Measurements from ENCODE around the gene SLC35B3. TPM values are rescaled to one million over a fixed set of nuclear protein-coding genes. Genes with fewer than 3 reads are reported as not detected.
"Not testable (repeated sequence)": the region's sequence is repeated elsewhere in the genome, so short reads cannot be mapped to it uniquely, and the experiment has no call there.

The SLC35B3 gene
- polyA plus RNA-seq, 1 donor from 2014 or later = 22.0 TPM

GRCh38 chr6:8415280-8415679 is 20.1 kb downstream of the SLC35B3 start:
- no peaks in the 10 kb centered on the region for H3K79me2 ChIP-seq (replicated peaks; ENCODE audit: insufficient read depth, low read length)
- no peaks in the 10 kb centered on the region for H4K20me1 ChIP-seq (ENCODE audit: insufficient read depth)
- H3K36me3 ChIP-seq (ENCODE audit: insufficient read depth, low read length) = peaks cover 35% of the 10 kb centered on the region
- no peaks in the 10 kb centered on the region for H3F3A ChIP-seq (ENCODE audit: insufficient read depth, low read length, poor library complexity, severe bottlenecking)
- H2AFZ ChIP-seq (ENCODE audit: low read depth, low read length) = no peak overlapping the region
- no peak overlapping the region for H3K27ac ChIP-seq (ENCODE audit: low read length)
- H3K27me3 ChIP-seq (ENCODE audit: insufficient read depth, low read depth, low read length) = no peaks in the 10 kb centered on the region
- TF ChIP-seq MXI1 (conservative IDR thresholded peaks at IDR 0.05; ENCODE audit: poor library complexity, severe bottlenecking) = no peak
- TF ChIP-seq RAD21 (conservative IDR thresholded peaks at IDR 0.05) = no peak
- no peak for TF ChIP-seq CTCF (IDR thresholded peaks at IDR 0.05; ENCODE audit: poor library complexity, severe bottlenecking)
- TF ChIP-seq POLR2AphosphoS5 (IDR thresholded peaks at IDR 0.05) = no peak
- no peak for TF ChIP-seq REST (IDR thresholded peaks at IDR 0.05; ENCODE audit: borderline replicate concordance)
- TF ChIP-seq TAF1 (IDR thresholded peaks at IDR 0.05; ENCODE audit: low read depth) = no peak
- TF ChIP-seq EZH2 (IDR thresholded peaks at IDR 0.05; ENCODE audit: borderline replicate concordance, insufficient read depth, low read length, poor library complexity, severe bottlenecking) = no peak
- no peak for TF ChIP-seq SMC3 (conservative IDR thresholded peaks at IDR 0.05; ENCODE audit: poor library complexity)
- no peak overlapping the region for H3K4me3 ChIP-seq (ENCODE audit: low read length)
- no peaks in the 10 kb centered on the region for H3K9me3 ChIP-seq (ENCODE audit: low read length)
- no peak overlapping the region for H3K4me2 ChIP-seq (ENCODE audit: low read length)
- no peak overlapping the region for H3K9ac ChIP-seq (ENCODE audit: low read length)
- H3K9me2 ChIP-seq (ENCODE audit: insufficient read depth, low read length) = no peaks in the 10 kb centered on the region

- H3K27ac ChIP-seq (ENCODE audit: low read length) = no peak overlapping the region
- no peaks in the 10 kb centered on the region for H3F3A ChIP-seq (ENCODE audit: insufficient read depth, low read length, poor library complexity, severe bottlenecking)
- peaks cover 36% of the 10 kb centered on the region for H3K36me3 ChIP-seq (ENCODE audit: insufficient read depth, low read length)
- H2AFZ ChIP-seq (ENCODE audit: low read depth, low read length) = no peak overlapping the region
- no peaks in the 10 kb centered on the region for H3K79me2 ChIP-seq (replicated peaks; ENCODE audit: insufficient read depth, low read length)
- H3K27me3 ChIP-seq (ENCODE audit: insufficient read depth, low read depth, low read length) = no peaks in the 10 kb centered on the region
- no peak overlapping the region for H3K4me3 ChIP-seq (ENCODE audit: low read length)
- no peak overlapping the region for H3K4me2 ChIP-seq (ENCODE audit: low read length)
- no peaks in the 10 kb centered on the region for H3K9me3 ChIP-seq (ENCODE audit: low read length)
- no peak for TF ChIP-seq SMC3 (conservative IDR thresholded peaks at IDR 0.05; ENCODE audit: poor library complexity)
- no peak for TF ChIP-seq MXI1 (conservative IDR thresholded peaks at IDR 0.05; ENCODE audit: poor library complexity, severe bottlenecking)
- TF ChIP-seq RAD21 (conservative IDR thresholded peaks at IDR 0.05) = no peak
- TF ChIP-seq CTCF (IDR thresholded peaks at IDR 0.05; ENCODE audit: poor library complexity, severe bottlenecking) = no peak
- no peak for TF ChIP-seq EZH2 (IDR thresholded peaks at IDR 0.05; ENCODE audit: borderline replicate concordance, insufficient read depth, low read length, poor library complexity, severe bottlenecking)
- TF ChIP-seq POLR2AphosphoS5 (IDR thresholded peaks at IDR 0.05) = no peak
- no peak for TF ChIP-seq EP300 (conservative IDR thresholded peaks at IDR 0.05; ENCODE audit: poor library complexity, severe bottlenecking)
- no peak for TF ChIP-seq TAF1 (IDR thresholded peaks at IDR 0.05; ENCODE audit: low read depth)
- TF ChIP-seq REST (IDR thresholded peaks at IDR 0.05; ENCODE audit: borderline replicate concordance) = no peak
- H4K20me1 ChIP-seq (ENCODE audit: insufficient read depth) = no peaks in the 10 kb centered on the region
- no peak overlapping the region for H3K9ac ChIP-seq (ENCODE audit: low read length)
- H3K9me2 ChIP-seq (ENCODE audit: insufficient read depth, low read length) = no peaks in the 10 kb centered on the region
Measured at GRCh38 chr6:8414844-8415243, 20.5 kb downstream of the SLC35B3 start.

GRCh38 chr6:8405946-8406345 is 29.4 kb downstream of the SLC35B3 start:
- not testable (repeated sequence) for H3K79me2 ChIP-seq (replicated peaks; ENCODE audit: insufficient read depth, low read length); H3K9ac ChIP-seq (ENCODE audit: low read length); H3K36me3 ChIP-seq (ENCODE audit: insufficient read depth, low read length); H3F3A ChIP-seq (ENCODE audit: insufficient read depth, low read length, poor library complexity, severe bottlenecking); H3K27me3 ChIP-seq (ENCODE audit: insufficient read depth, low read depth, low read length); H3K4me3 ChIP-seq (ENCODE audit: low read length); H4K20me1 ChIP-seq (ENCODE audit: insufficient read depth); H3K4me2 ChIP-seq (ENCODE audit: low read length); H3K9me3 ChIP-seq (ENCODE audit: low read length); H3K27ac ChIP-seq (ENCODE audit: low read length); H3K9me2 ChIP-seq (ENCODE audit: insufficient read depth, low read length); H2AFZ ChIP-seq (ENCODE audit: low read depth, low read length)

All from neural cell (in vitro differentiated cells).